ENCODE results near the gene HNRNPM. TPM values are rescaled to one million over a fixed set of nuclear protein-coding genes. Genes with fewer than 3 reads are reported as not detected.

HNRNPM gene
- total RNA-seq, 1 experiment from 2014 or later = 468 TPM

- WGBS (ENCODE audit: extremely low coverage, insufficient read length, low lambda C conversion rate) = no CpG with 5 or more reads among the region's 7 CpGs
Measured at GRCh38 chr19:8459095-8459494, 14.3 kb downstream of the HNRNPM start.

More at GRCh38 chr19:8459095-8459494, 14.3 kb downstream of the HNRNPM start:
- no peak overlapping the region for H2BK20ac ChIP-seq (ENCODE audit: low read depth, low read length, poor library complexity, severe bottlenecking)
- H2BK12ac ChIP-seq (ENCODE audit: insufficient read length, low read depth, low read length) = no peak overlapping the region
- peaks cover 2% of the 10 kb centered on the region; the same call in 1 of the 2 replicates for H3K4me1 ChIP-seq (ENCODE audit: insufficient read depth, low read length)
- H4K91ac ChIP-seq (ENCODE audit: insufficient read length, low read depth, low read length) = no peak overlapping the region
- H3K18ac ChIP-seq (ENCODE audit: insufficient read length, low read depth, low read length) = no peak overlapping the region
- no peak overlapping the region for H3K23ac ChIP-seq (ENCODE audit: insufficient read length, low read depth, low read length)
- Mint-ChIP-seq H3K27me3 (ENCODE audit: low read depth) (no peaks in the 10 kb centered on the region), H3K9me3 (no peaks in the 10 kb centered on the region), H3K4me1 (peaks cover 67 to 71% of the 10 kb centered on the region in 2 experiments), H3K27ac (0 out of 7 replicates have a peak overlapping the region, but pooled peaks of 1 of the 3 experiments have one; percentile 26), H3K36me3 (ENCODE audit: insufficient read depth in 1 of 3, low read depth in 3 of 3) (peaks cover 28 to 73% (median 67%) of the 10 kb centered on the region in 3 experiments; a peak in 6 of 7 replicates), H3K4me3 (no peak overlapping the region)
- no peak overlapping the region for H3K27ac ChIP-seq (ENCODE audit: insufficient read length, low read depth, low read length)
- no peak overlapping the region for H3K9ac ChIP-seq (ENCODE audit: extremely low read depth, insufficient read length, low read length)
- no peak overlapping the region for H3K4ac ChIP-seq (ENCODE audit: low read depth, low read length)
- no peak overlapping the region for H3K14ac ChIP-seq (ENCODE audit: insufficient read depth, low read length)
- no peak overlapping the region for H2BK120ac ChIP-seq (ENCODE audit: low read depth, low read length, poor library complexity, severe bottlenecking)
- H4K5ac ChIP-seq (ENCODE audit: insufficient read length, low read depth, low read length) = no peak overlapping the region
- H3K23me2 ChIP-seq (ENCODE audit: insufficient read length, low read depth, low read length, poor library complexity, severe bottlenecking) = no peaks in the 10 kb centered on the region
- TF ChIP-seq, protein P1, sequence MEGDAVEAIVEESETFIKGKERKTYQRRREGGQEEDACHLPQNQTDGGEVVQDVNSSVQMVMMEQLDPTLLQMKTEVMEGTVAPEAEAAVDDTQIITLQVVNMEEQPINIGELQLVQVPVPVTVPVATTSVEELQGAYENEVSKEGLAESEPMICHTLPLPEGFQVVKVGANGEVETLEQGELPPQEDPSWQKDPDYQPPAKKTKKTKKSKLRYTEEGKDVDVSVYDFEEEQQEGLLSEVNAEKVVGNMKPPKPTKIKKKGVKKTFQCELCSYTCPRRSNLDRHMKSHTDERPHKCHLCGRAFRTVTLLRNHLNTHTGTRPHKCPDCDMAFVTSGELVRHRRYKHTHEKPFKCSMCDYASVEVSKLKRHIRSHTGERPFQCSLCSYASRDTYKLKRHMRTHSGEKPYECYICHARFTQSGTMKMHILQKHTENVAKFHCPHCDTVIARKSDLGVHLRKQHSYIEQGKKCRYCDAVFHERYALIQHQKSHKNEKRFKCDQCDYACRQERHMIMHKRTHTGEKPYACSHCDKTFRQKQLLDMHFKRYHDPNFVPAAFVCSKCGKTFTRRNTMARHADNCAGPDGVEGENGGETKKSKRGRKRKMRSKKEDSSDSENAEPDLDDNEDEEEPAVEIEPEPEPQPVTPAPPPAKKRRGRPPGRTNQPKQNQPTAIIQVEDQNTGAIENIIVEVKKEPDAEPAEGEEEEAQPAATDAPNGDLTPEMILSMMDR (conservative IDR thresholded peaks at IDR 0.05) = no peak
- H2BK15ac ChIP-seq (ENCODE audit: low read depth, low read length) = no peak overlapping the region
- H3K4me2 ChIP-seq (ENCODE audit: insufficient read depth, insufficient read length, low read length) = no peak overlapping the region
- no peak overlapping the region for H3K56ac ChIP-seq (ENCODE audit: insufficient read length, low read depth, low read length)
- H3K79me1 ChIP-seq (ENCODE audit: insufficient read depth, low read depth, low read length, poor library complexity, severe bottlenecking) = peaks cover 11% of the 10 kb centered on the region
- no peaks in the 10 kb centered on the region for H3K27me3 ChIP-seq (ENCODE audit: insufficient read depth, low read length)
- H3T11ph ChIP-seq (ENCODE audit: low read length) = no peak overlapping the region
- H2AFZ ChIP-seq (ENCODE audit: low read length) = no peak overlapping the region
- H2BK5ac ChIP-seq (ENCODE audit: insufficient read length, low read length) = no peak overlapping the region
- DNase-seq = no peak
- H2AK5ac ChIP-seq (ENCODE audit: insufficient read length, low read length) = no peak overlapping the region
- no peaks in the 10 kb centered on the region for H3K9me3 ChIP-seq (ENCODE audit: control insufficient read depth, low read depth, low read length)
- H4K20me1 ChIP-seq (ENCODE audit: control insufficient read depth, insufficient read depth, insufficient read length) = no peaks in the 10 kb centered on the region
- H3K79me2 ChIP-seq (ENCODE audit: insufficient read depth, low read length) = peaks cover 85% of the 10 kb centered on the region
- no peak overlapping the region for H4K8ac ChIP-seq (replicated peaks; ENCODE audit: insufficient read length, low read depth, low read length)

All from H9 (cell line).